Vagina (tissue), 2 donors: Measurements from ENCODE around the gene ZNF79. TPM values are rescaled to one million over a fixed set of nuclear protein-coding genes. Genes with fewer than 3 reads are reported as not detected.

Source experiments
- DNase-seq, 2 donors: peaks; one replicate each; pipeline ENCODE4 v3.0.0-alpha.2; 2017; ENCODE audit errors: extremely low spot score in 2 of 2
- H3K27ac ChIP-seq: fragments of 200-600 bp; sonication (generic); one replicate; pipeline ENCODE4 v1.5.1; 2019
- H3K27me3 ChIP-seq: fragments of 200-600 bp; sonication (generic); one replicate; pipeline ENCODE4 v1.5.1; 2019
- H3K36me3 ChIP-seq, 2 donors: fragments of 200-600 bp; sonication (generic); one replicate each; pipeline ENCODE4 v1.5.1; 2017 to 2019
- H3K4me1 ChIP-seq: fragments of 200-600 bp; sonication (generic); one replicate; pipeline ENCODE4 v1.5.1; 2019
- H3K4me3 ChIP-seq, 2 donors: fragments of 200-600 bp; sonication (generic); 1 replicate in 1 of 2; 2 replicates in 1 of 2; pipeline ENCODE4 v1.5.1; 2016 to 2019
- H3K9me3 ChIP-seq: fragments of 200-600 bp; sonication (generic); one replicate; pipeline ENCODE4 v1.5.1; 2019
- POLR2A ChIP-seq, 2 donors: fragments of 450-650 bp; IDR thresholded peaks; one replicate each; pipeline ENCODE4 v1.6.1; 2017; ENCODE audit warnings: antibody characterized with exemption in 2 of 2, mild to moderate bottlenecking in 2 of 2, moderate library complexity in 2 of 2
- POLR2AphosphoS5 ChIP-seq, 2 donors: sonication (generic); formaldehyde crosslinking; IDR thresholded peaks; one replicate each; pipeline ENCODE4 v1.9.0; 2017; ENCODE audit warnings: antibody characterized with exemption in 2 of 2, mild to moderate bottlenecking in 2 of 2, low read depth in 1 of 2; ENCODE audit not compliant: insufficient read depth in 1 of 2
- intact Hi-C: fragments of 100-400 bp; cut with DNase I; formaldehyde crosslinking; loops from one replicate; pipeline ENCODE4 v1.15.1; 2023
- total RNA-seq: library from RNA; depleted of rRNA; stranded (reverse); fragments of >200 nt; gene quantifications from one replicate; pipeline ENCODE4 v1.2.3, GENCODE V29; 2016
- TF ChIP-seq, protein P1 (sequence below), 3 experiments: fragments of 450-650 bp in 2 of 3; fragments of 200-600 bp in 1 of 3; sonication (generic) in 1 of 3; IDR thresholded peaks; one replicate each; pipeline ENCODE4 v1.5.1; 2017 to 2019; ENCODE audit warnings: antibody characterized with exemption in 3 of 3, mild to moderate bottlenecking in 2 of 3, moderate library complexity in 2 of 3

Gene ZNF79
- total RNA-seq, 1 donor from 2014 or later: 13.3 TPM

DNA sequence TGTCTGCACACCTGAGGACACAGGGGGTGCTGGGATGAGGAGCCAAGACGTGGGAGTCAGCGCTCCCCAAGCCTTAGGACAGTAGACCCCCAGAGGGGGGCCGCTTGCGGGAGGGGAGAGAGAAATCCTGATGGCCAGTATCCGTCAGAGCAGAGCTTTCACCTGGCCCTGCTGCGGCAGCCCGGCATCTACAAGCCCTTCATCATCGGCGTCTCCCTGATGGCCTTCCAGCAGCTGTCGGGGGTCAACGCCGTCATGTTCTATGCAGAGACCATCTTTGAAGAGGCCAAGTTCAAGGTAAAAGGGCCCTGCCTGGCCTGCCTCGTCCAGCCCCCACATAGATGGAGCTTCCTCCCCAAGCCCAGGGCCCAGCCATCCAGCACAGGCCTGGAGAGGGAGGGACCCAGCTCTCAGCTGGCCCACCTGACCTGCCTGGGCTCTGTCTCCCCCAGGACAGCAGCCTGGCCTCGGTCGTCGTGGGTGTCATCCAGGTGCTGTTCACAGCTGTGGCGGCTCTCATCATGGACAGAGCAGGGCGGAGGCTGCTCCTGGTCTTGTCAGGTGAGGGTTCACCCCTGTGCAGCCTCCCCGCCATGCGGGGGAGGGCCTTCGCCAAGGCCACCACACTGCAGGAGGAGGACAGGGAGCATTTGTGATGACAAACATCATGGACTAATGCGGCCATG is 20.5 kb upstream of the ZNF79 start:
- intact Hi-C loops: no loop called here
- no peak for DNase-seq
- no peaks in the 10 kb centered on the region for H3K9me3 ChIP-seq
- TF ChIP-seq, protein P1, sequence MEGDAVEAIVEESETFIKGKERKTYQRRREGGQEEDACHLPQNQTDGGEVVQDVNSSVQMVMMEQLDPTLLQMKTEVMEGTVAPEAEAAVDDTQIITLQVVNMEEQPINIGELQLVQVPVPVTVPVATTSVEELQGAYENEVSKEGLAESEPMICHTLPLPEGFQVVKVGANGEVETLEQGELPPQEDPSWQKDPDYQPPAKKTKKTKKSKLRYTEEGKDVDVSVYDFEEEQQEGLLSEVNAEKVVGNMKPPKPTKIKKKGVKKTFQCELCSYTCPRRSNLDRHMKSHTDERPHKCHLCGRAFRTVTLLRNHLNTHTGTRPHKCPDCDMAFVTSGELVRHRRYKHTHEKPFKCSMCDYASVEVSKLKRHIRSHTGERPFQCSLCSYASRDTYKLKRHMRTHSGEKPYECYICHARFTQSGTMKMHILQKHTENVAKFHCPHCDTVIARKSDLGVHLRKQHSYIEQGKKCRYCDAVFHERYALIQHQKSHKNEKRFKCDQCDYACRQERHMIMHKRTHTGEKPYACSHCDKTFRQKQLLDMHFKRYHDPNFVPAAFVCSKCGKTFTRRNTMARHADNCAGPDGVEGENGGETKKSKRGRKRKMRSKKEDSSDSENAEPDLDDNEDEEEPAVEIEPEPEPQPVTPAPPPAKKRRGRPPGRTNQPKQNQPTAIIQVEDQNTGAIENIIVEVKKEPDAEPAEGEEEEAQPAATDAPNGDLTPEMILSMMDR (IDR thresholded peaks at IDR 0.05): no peak
- TF ChIP-seq POLR2AphosphoS5 (IDR thresholded peaks at IDR 0.05; ENCODE audit: insufficient read depth in 1 of 2, low read depth in 1 of 2): no peak
- no peak for TF ChIP-seq POLR2A (IDR thresholded peaks at IDR 0.05)
- H3K4me3 ChIP-seq: no peak overlapping the region
- no peak overlapping the region for H3K27ac ChIP-seq
- peaks cover 0 to 36% of the 10 kb centered on the region in 2 donors for H3K36me3 ChIP-seq
- peaks cover 7% of the 10 kb centered on the region for H3K4me1 ChIP-seq
- H3K27me3 ChIP-seq: no peaks in the 10 kb centered on the region

DNA sequence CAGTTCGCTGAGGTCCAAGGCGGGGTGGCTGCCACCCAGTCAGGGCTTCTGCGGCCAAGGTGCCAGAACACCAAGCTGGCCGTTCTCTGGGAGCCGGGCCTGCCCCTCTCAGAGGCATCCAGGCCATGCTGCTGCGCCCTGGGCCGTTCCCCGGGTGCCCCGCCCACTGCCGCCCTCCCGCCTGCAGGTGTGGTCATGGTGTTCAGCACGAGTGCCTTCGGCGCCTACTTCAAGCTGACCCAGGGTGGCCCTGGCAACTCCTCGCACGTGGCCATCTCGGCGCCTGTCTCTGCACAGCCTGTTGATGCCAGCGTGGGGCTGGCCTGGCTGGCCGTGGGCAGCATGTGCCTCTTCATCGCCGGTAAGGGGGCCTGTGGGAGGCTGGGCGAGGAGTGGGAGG is 19.6 kb upstream of the ZNF79 start:
- peaks cover 0 to 36% of the 10 kb centered on the region in 2 donors for H3K36me3 ChIP-seq
- no peaks in the 10 kb centered on the region for H3K9me3 ChIP-seq
- DNase-seq: no peak
- no peak for TF ChIP-seq POLR2AphosphoS5 (IDR thresholded peaks at IDR 0.05; ENCODE audit: insufficient read depth in 1 of 2, low read depth in 1 of 2)
- TF ChIP-seq POLR2A (IDR thresholded peaks at IDR 0.05): no peak
- TF ChIP-seq, protein P1 (IDR thresholded peaks at IDR 0.05): no peak
- no peaks in the 10 kb centered on the region for H3K27me3 ChIP-seq
- H3K27ac ChIP-seq: no peak overlapping the region
- H3K4me1 ChIP-seq: no peaks in the 10 kb centered on the region
- intact Hi-C loops: no loop called here
- H3K4me3 ChIP-seq: no peak overlapping the region

DNA sequence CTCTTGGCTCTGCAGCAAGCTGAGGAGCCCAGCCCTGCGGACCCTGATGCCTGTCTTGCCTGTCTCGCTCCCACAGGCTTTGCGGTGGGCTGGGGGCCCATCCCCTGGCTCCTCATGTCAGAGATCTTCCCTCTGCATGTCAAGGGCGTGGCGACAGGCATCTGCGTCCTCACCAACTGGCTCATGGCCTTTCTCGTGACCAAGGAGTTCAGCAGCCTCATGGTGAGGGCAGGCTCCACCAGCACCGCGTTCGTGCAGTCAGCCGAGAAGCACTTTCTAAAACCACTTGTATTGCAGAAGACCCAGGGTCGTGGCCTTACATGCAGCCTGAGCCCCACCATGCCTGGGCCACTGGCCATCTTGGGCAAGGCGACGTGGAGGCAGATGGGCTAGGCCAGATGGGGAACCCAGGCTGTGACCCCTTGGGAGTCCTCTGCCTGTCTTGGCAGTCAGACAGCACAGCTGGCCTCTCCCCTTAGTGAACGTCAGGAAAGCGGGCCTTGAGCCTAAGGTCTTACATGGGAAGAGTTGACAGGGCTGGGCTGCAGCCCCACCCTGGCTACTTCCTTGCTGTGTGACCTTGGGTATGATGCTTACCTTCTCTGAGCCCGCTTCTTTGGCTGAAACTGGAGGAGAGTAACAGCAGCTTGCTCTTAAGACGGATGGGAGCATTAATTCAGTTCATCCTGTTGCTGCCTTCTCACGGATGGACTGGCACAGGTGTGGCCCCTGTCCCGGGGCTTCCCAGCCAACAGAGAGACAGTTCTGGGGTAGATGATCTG is 18.6 kb upstream of the ZNF79 start:
- intact Hi-C loops: no loop called here
- no peaks in the 10 kb centered on the region for H3K9me3 ChIP-seq
- no peak for DNase-seq
- H3K4me3 ChIP-seq: no peak overlapping the region
- H3K4me1 ChIP-seq: no peaks in the 10 kb centered on the region
- TF ChIP-seq POLR2A (IDR thresholded peaks at IDR 0.05): no peak
- TF ChIP-seq, protein P1 (IDR thresholded peaks at IDR 0.05): no peak
- TF ChIP-seq POLR2AphosphoS5 (IDR thresholded peaks at IDR 0.05; ENCODE audit: insufficient read depth in 1 of 2, low read depth in 1 of 2): no peak
- H3K27me3 ChIP-seq: no peaks in the 10 kb centered on the region
- H3K27ac ChIP-seq: no peak overlapping the region
- peaks cover 0 to 36% of the 10 kb centered on the region in 2 donors for H3K36me3 ChIP-seq

DNA sequence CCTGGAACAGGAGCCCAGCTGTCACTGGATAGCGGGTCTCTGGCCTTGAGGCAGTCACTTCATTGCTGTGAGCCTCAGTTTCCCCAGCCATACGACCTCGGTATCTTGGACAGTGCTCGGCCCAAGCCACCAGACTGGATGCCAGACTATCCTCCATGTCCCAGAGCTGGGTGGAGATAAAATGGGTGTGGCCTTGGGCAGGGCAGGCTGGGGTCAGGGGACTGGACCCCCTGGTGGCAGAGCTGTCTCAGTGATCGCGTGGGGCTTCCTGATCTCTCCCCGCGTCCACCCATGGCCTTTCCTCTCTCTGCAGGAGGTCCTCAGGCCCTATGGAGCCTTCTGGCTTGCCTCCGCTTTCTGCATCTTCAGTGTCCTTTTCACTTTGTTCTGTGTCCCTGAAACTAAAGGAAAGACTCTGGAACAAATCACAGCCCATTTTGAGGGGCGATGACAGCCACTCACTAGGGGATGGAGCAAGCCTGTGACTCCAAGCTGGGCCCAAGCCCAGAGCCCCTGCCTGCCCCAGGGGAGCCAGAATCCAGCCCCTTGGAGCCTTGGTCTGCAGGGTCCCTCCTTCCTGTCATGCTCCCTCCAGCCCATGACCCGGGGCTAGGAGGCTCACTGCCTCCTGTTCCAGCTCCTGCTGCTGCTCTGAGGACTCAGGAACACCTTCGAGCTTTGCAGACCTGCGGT is 17.2 kb upstream of the ZNF79 start:
- Histone ChIP-seq H3K9me3 (no peaks in the 10 kb centered on the region), H3K27me3 (no peaks in the 10 kb centered on the region), H3K36me3 (peaks cover 0 to 32% of the 10 kb centered on the region in 2 donors), H3K27ac (no peak overlapping the region), H3K4me3 (no peak overlapping the region), H3K4me1 (no peaks in the 10 kb centered on the region)
- TF ChIP-seq POLR2A (IDR thresholded peaks at IDR 0.05): no peak
- TF ChIP-seq, protein P1 (IDR thresholded peaks at IDR 0.05): no peak
- TF ChIP-seq POLR2AphosphoS5 (IDR thresholded peaks at IDR 0.05; ENCODE audit: insufficient read depth in 1 of 2, low read depth in 1 of 2): no peak
- intact Hi-C loops: no loop called here
- DNase-seq: no peak
